ENCODE data around the gene OR8K3.

The OR8K3 gene

GRCh38 chr11:56314844-56315243 lies at the start of gene OR8K3:
TSS of gene OR8K3 (plus strand) at chr11:56315144. CDS start at chr11:56318307, 3,163 bp downstream.
- Histone ChIP-seq H3K4me1 (ENCODE audit: control insufficient read depth, insufficient read depth, low read length) (no peaks in the 10 kb centered on the region), H3K27me3 (ENCODE audit: control insufficient read depth, insufficient read depth, low read length) (no peaks in the 10 kb centered on the region), H3K4me3 (ENCODE audit: low read length) (no peak within 1 kb of the TSS), H3K36me3 (ENCODE audit: control insufficient read depth, insufficient read depth, low read length) (no peaks in the 10 kb centered on the region), H3K9me3 (ENCODE audit: control insufficient read depth, insufficient read depth, low read length) (no peaks in the 10 kb centered on the region), H3K27ac (ENCODE audit: low read length) (no peak within 1 kb of the TSS)
- no peak for DNase-seq (ENCODE audit: low read depth, low spot score)

DNA sequence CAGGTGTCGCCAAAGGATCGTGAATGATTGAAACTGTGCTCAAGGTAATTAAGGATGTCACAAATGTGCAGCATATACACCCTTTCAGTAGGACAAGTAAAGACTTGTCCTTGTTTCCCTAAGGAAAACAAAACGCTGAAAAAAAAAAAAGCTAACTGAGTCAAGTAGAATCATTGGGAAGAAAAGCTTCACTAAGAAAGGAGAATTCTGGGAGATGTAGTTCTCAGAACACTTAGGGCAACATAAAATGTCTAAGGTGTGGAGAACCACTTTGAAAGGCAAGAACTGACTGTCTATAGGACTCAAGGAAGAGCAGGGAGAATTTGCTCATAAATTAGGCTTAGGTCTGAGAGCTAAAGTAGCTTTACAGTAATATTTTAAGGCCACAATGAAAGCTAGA lies 43.9 kb upstream of the OR8K3 start:
- no CpG with 5 or more reads among the region's 3 CpGs for WGBS (ENCODE audit: insufficient coverage, insufficient read length)
- H3K4me1 ChIP-seq (ENCODE audit: control insufficient read depth, insufficient read depth, low read length) = no peaks in the 10 kb centered on the region
- H3K4me3 ChIP-seq (ENCODE audit: low read length) = no peak overlapping the region
- no peaks in the 10 kb centered on the region for H3K27me3 ChIP-seq (ENCODE audit: control insufficient read depth, insufficient read depth, low read length)
- H3K9me3 ChIP-seq (ENCODE audit: control insufficient read depth, insufficient read depth, low read length) = no peaks in the 10 kb centered on the region
- no peak for DNase-seq (ENCODE audit: low read depth, low spot score)
- H3K27ac ChIP-seq (ENCODE audit: low read length) = no peak overlapping the region
- no peaks in the 10 kb centered on the region for H3K36me3 ChIP-seq (ENCODE audit: control insufficient read depth, insufficient read depth, low read length)

DNA sequence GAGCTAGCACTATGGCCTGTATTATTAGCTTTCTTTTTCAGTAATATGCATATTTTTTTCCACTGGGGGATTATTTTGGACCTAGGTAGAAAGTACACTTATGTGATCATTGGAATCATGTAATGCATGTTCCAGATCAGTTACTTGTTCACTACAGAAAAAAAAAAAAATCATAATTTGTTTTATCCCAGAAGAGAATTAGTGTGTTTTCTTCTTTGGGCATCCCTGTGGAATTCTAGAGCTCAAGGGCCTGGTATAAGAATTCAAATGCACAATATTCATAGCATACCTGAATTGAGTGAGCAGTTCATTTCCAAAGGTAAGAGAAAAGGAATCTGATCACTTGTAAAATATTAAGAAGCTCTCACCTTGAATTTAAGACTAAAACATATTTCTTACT lies 41.1 kb upstream of the OR8K3 start, which contains the start of gene OR5T1:
OR5T1 (plus strand) TSS at position 301 of the 400 bp plus-strand sequence. CDS start 1,485 bp downstream, outside the sequence.
- Histone ChIP-seq H3K27ac (ENCODE audit: low read length) (no peak within 1 kb of the TSS), H3K4me1 (ENCODE audit: control insufficient read depth, insufficient read depth, low read length) (no peaks in the 10 kb centered on the region), H3K36me3 (ENCODE audit: control insufficient read depth, insufficient read depth, low read length) (no peaks in the 10 kb centered on the region), H3K27me3 (ENCODE audit: control insufficient read depth, insufficient read depth, low read length) (no peaks in the 10 kb centered on the region), H3K9me3 (ENCODE audit: control insufficient read depth, insufficient read depth, low read length) (no peaks in the 10 kb centered on the region), H3K4me3 (ENCODE audit: low read length) (no peak within 1 kb of the TSS)
- no peak for DNase-seq (ENCODE audit: low read depth, low spot score)

GRCh38 chr11:56292154-56292553 lies 22.8 kb upstream of the OR8K3 start, which contains the start of gene OR8H1:
TSS of gene OR8H1 (minus strand) at chr11:56292254. CDS start at chr11:56291062, 1,192 bp downstream.
- Histone ChIP-seq H3K4me3 (ENCODE audit: low read length) (no peak within 1 kb of the TSS), H3K9me3 (ENCODE audit: control insufficient read depth, insufficient read depth, low read length) (no peaks in the 10 kb centered on the region), H3K36me3 (ENCODE audit: control insufficient read depth, insufficient read depth, low read length) (no peaks in the 10 kb centered on the region), H3K27me3 (ENCODE audit: control insufficient read depth, insufficient read depth, low read length) (no peaks in the 10 kb centered on the region), H3K4me1 (ENCODE audit: control insufficient read depth, insufficient read depth, low read length) (no peaks in the 10 kb centered on the region), H3K27ac (ENCODE audit: low read length) (no peak within 1 kb of the TSS)
- no CpG with 5 or more reads among the region's 2 CpGs for WGBS (ENCODE audit: insufficient coverage, insufficient read length)
- DNase-seq (ENCODE audit: low read depth, low spot score) = no peak

DNA sequence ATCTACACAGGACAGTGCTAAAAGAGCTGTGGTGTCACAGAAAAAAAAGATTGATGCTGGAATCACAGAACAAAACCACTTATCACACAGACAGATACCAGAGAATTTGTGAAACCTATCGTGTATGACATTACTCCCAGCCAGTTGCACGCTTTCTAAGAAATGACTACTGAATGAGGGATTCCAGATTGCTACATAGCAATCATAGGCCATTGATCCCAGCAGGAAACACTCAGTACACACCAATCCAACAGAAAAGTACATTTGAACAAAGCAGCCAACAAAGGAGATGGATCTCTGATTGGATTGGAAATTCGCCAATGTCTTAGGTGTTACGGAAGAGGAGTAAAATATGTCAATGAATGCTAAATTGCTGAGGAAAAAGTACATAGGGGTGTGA lies 18.0 kb upstream of the OR8K3 start:
- no peaks in the 10 kb centered on the region for H3K27me3 ChIP-seq (ENCODE audit: control insufficient read depth, insufficient read depth, low read length)
- no peaks in the 10 kb centered on the region for H3K36me3 ChIP-seq (ENCODE audit: control insufficient read depth, insufficient read depth, low read length)
- no peak for DNase-seq (ENCODE audit: low read depth, low spot score)
- H3K9me3 ChIP-seq (ENCODE audit: control insufficient read depth, insufficient read depth, low read length) = no peaks in the 10 kb centered on the region
- no peak overlapping the region for H3K4me3 ChIP-seq (ENCODE audit: low read length)
- no peak overlapping the region for H3K27ac ChIP-seq (ENCODE audit: low read length)
- H3K4me1 ChIP-seq (ENCODE audit: control insufficient read depth, insufficient read depth, low read length) = no peaks in the 10 kb centered on the region
- no CpG with 5 or more reads among the region's 4 CpGs for WGBS (ENCODE audit: insufficient coverage, insufficient read length)

DNA sequence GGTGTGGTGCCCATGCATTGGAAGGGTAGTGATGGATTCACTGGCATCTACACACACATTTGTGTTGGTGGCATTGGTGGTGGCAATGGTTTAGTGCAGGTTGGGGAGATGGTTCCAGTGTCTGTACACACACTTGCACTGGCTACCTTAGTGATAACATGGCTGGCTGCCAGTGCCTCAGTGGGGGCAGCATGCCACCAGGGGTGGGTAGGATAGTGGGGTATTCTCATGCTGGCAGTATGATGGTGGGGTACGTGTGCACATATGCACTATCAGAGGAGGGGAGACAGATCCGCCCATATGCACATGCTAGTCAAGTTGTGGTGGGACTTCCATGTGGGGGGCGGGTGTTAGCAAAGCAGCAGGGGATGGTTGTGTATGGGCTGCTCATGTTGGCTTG lies 7.1 kb upstream of the OR8K3 start:
- Histone ChIP-seq H3K36me3 (ENCODE audit: control insufficient read depth, insufficient read depth, low read length) (no peaks in the 10 kb centered on the region), H3K27ac (ENCODE audit: low read length) (no peak overlapping the region), H3K4me3 (ENCODE audit: low read length) (no peak overlapping the region), H3K4me1 (ENCODE audit: control insufficient read depth, insufficient read depth, low read length) (no peaks in the 10 kb centered on the region), H3K27me3 (ENCODE audit: control insufficient read depth, insufficient read depth, low read length) (no peaks in the 10 kb centered on the region), H3K9me3 (ENCODE audit: control insufficient read depth, insufficient read depth, low read length) (no peaks in the 10 kb centered on the region)
- WGBS (ENCODE audit: insufficient coverage, insufficient read length) = no CpG with 5 or more reads among the region's 3 CpGs
- no peak for DNase-seq (ENCODE audit: low read depth, low spot score)

DNA sequence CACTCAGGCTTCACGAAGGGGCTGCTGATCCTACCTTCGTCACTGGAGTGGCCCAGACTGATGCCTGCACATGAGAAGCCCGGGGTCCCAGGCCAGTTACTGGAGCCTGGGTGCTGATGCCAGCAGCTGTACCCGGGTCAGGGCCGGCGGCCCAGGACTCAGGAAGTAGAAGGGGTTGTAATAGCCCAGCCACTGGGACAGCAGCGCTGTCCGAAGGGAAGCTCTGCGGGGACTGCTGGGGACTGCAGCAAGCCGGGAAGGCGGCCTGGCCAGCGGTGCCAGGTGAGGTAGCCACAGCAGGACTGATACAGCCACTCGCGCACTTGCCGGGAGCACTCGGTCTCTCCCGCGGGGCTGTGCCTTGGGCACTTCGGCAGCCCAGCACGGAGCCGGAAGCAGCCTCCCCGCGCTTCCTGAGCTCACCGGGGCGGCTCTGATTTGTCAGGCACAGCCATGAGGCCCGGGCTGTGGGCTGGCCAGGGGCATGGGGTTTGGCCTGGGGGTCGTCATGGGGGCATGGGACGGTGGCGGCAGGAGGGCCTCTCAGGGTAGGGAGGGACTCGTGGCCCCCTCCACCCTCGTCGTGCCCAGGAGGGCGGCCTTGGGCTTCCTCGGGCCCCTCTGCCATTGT lies 17.0 kb downstream of the OR8K3 start:
- Histone ChIP-seq H3K4me3 (ENCODE audit: low read length) (no peak overlapping the region), H3K9me3 (ENCODE audit: control insufficient read depth, insufficient read depth, low read length) (no peaks in the 10 kb centered on the region), H3K4me1 (ENCODE audit: control insufficient read depth, insufficient read depth, low read length) (peaks cover 1% of the 10 kb centered on the region; the same call in 1 of the 2 replicates), H3K27ac (ENCODE audit: low read length) (no peak overlapping the region), H3K36me3 (ENCODE audit: control insufficient read depth, insufficient read depth, low read length) (no peaks in the 10 kb centered on the region), H3K27me3 (ENCODE audit: control insufficient read depth, insufficient read depth, low read length) (no peaks in the 10 kb centered on the region)
- DNase-seq (ENCODE audit: low read depth, low spot score) = no peak
- WGBS (ENCODE audit: insufficient coverage, insufficient read length) = no CpG with 5 or more reads among the region's 34 CpGs

- DNase-seq (ENCODE audit: low read depth, low spot score) = no peak
- H3K27ac ChIP-seq (ENCODE audit: low read length) = no peak overlapping the region
- WGBS (ENCODE audit: insufficient coverage, insufficient read length) = no CpG with 5 or more reads among the region's 3 CpGs
- H3K36me3 ChIP-seq (ENCODE audit: control insufficient read depth, insufficient read depth, low read length) = no peaks in the 10 kb centered on the region
- H3K27me3 ChIP-seq (ENCODE audit: control insufficient read depth, insufficient read depth, low read length) = no peaks in the 10 kb centered on the region
- H3K4me1 ChIP-seq (ENCODE audit: control insufficient read depth, insufficient read depth, low read length) = peaks cover 1% of the 10 kb centered on the region; the same call in 1 of the 2 replicates
- no peaks in the 10 kb centered on the region for H3K9me3 ChIP-seq (ENCODE audit: control insufficient read depth, insufficient read depth, low read length)
- H3K4me3 ChIP-seq (ENCODE audit: low read length) = no peak overlapping the region
Measured at GRCh38 chr11:56333156-56333555, 18.2 kb downstream of the OR8K3 start.

- no peaks in the 10 kb centered on the region for H3K4me1 ChIP-seq (ENCODE audit: control insufficient read depth, insufficient read depth, low read length)
- no peak overlapping the region for H3K27ac ChIP-seq (ENCODE audit: low read length)
- no peaks in the 10 kb centered on the region for H3K9me3 ChIP-seq (ENCODE audit: control insufficient read depth, insufficient read depth, low read length)
- no peak overlapping the region for H3K4me3 ChIP-seq (ENCODE audit: low read length)
- H3K27me3 ChIP-seq (ENCODE audit: control insufficient read depth, insufficient read depth, low read length) = no peaks in the 10 kb centered on the region
- H3K36me3 ChIP-seq (ENCODE audit: control insufficient read depth, insufficient read depth, low read length) = no peaks in the 10 kb centered on the region
- no peak for DNase-seq (ENCODE audit: low read depth, low spot score)
Measured at GRCh38 chr11:56340289-56340688, 25.3 kb downstream of the OR8K3 start.

GRCh38 chr11:56345739-56346138 lies 30.8 kb downstream of the OR8K3 start, which contains the start of gene OR8K1:
TSS of gene OR8K1 (plus strand) at chr11:56346039. CDS start at chr11:56346039, 0 bp downstream.
- no CpG with 5 or more reads among the region's 1 CpG for WGBS (ENCODE audit: insufficient coverage, insufficient read length)
- Histone ChIP-seq H3K27me3 (ENCODE audit: control insufficient read depth, insufficient read depth, low read length) (no peaks in the 10 kb centered on the region), H3K27ac (ENCODE audit: low read length) (no peak within 1 kb of the TSS), H3K4me3 (ENCODE audit: low read length) (no peak within 1 kb of the TSS), H3K9me3 (ENCODE audit: control insufficient read depth, insufficient read depth, low read length) (no peaks in the 10 kb centered on the region), H3K4me1 (ENCODE audit: control insufficient read depth, insufficient read depth, low read length) (no peaks in the 10 kb centered on the region), H3K36me3 (ENCODE audit: control insufficient read depth, insufficient read depth, low read length) (no peaks in the 10 kb centered on the region)
- DNase-seq (ENCODE audit: low read depth, low spot score) = no peak

DNA sequence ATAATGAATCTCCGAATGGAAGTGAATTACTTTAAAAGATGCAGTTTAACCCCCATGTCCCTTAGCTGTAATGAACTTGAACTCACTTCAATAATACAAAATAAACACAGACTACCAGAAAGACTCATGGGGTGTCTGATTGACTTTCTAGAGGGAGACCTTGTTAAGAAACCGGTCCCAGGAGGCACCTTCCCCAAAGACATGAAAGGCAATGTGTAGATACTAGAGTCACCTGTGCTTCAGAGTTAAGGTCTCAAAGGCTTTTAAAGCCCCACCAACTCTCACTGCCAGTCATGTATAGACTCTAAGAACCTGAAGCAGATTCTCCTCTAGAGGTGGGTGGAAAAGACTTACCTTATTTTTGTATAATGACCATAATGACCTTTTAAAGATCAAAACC lies 39.0 kb downstream of the OR8K3 start, which contains the start of gene OR8J1:
OR8J1 (plus strand) TSS at position 301 of the 400 bp plus-strand sequence. CDS start 5,956 bp downstream, outside the sequence.
- no CpG with 5 or more reads among the region's 2 CpGs for WGBS (ENCODE audit: insufficient coverage, insufficient read length)
- H3K4me1 ChIP-seq (ENCODE audit: control insufficient read depth, insufficient read depth, low read length) = no peaks in the 10 kb centered on the region
- no peak within 1 kb of the TSS for H3K4me3 ChIP-seq (ENCODE audit: low read length)
- H3K36me3 ChIP-seq (ENCODE audit: control insufficient read depth, insufficient read depth, low read length) = no peaks in the 10 kb centered on the region
- H3K9me3 ChIP-seq (ENCODE audit: control insufficient read depth, insufficient read depth, low read length) = no peaks in the 10 kb centered on the region
- no peaks in the 10 kb centered on the region for H3K27me3 ChIP-seq (ENCODE audit: control insufficient read depth, insufficient read depth, low read length)
- no peak within 1 kb of the TSS for H3K27ac ChIP-seq (ENCODE audit: low read length)
- no peak for DNase-seq (ENCODE audit: low read depth, low spot score)

All from iPS DF 6.9 (cell line).